ENCODE results near the gene GRID1. TPM values are rescaled to one million over a fixed set of nuclear protein-coding genes. Genes with fewer than 3 reads are reported as not detected.

Gene GRID1
- total RNA-seq, 1 donor from 2014 or later = 0.75 TPM

GRCh38 chr10:86234107-86234506 is 132.5 kb downstream of the GRID1 start:
- Mint-ChIP-seq H3K4me3 (ENCODE audit: unreplicated experiment) (no peak overlapping the region), H3K27ac (ENCODE audit: unreplicated experiment) (no peak overlapping the region), H3K36me3 (ENCODE audit: low read depth, unreplicated experiment) (peaks cover 7% of the 10 kb centered on the region), H3K4me1 (ENCODE audit: low read depth, unreplicated experiment) (peaks cover 9% of the 10 kb centered on the region), H3K27me3 (ENCODE audit: low read depth, unreplicated experiment) (peaks cover 2% of the 10 kb centered on the region), H3K9me3 (ENCODE audit: unreplicated experiment) (peaks cover 6% of the 10 kb centered on the region)
- Histone ChIP-seq H3K27me3 (ENCODE audit: insufficient read depth, low read length) (no peaks in the 10 kb centered on the region), H3K4me2 (ENCODE audit: low read length) (no peak overlapping the region), H3K9ac (ENCODE audit: low read length) (no peak overlapping the region), H4K20me1 (ENCODE audit: insufficient read depth, low read length) (no peaks in the 10 kb centered on the region), H2AFZ (ENCODE audit: low read depth, low read length) (no peak overlapping the region), H3K79me2 (ENCODE audit: insufficient read depth, low read length) (no peaks in the 10 kb centered on the region), H3K9me3 (ENCODE audit: insufficient read depth, low read depth, low read length) (no peaks in the 10 kb centered on the region), H3K4me3 (ENCODE audit: insufficient read depth, low read depth, low read length) (no peak overlapping the region), H3K36me3 (ENCODE audit: insufficient read depth, low read length) (no peaks in the 10 kb centered on the region), H3K27ac (ENCODE audit: low read depth, low read length) (no peak overlapping the region), H3K4me1 (ENCODE audit: insufficient read depth, low read length) (peaks cover 2% of the 10 kb centered on the region)
- no peak for DNase-seq (ENCODE audit: low read depth)
- FAIRE-seq = no peak
- TF ChIP-seq EZH2 (IDR thresholded peaks at IDR 0.05; ENCODE audit: insufficient read depth, low read length) (no peak), CTCF (IDR thresholded peaks at IDR 0.05; ENCODE audit: insufficient read depth, low read depth, low read length) (no peak)

- H2AFZ ChIP-seq (ENCODE audit: low read depth, low read length) = no peak overlapping the region
- H4K20me1 ChIP-seq (ENCODE audit: insufficient read depth, low read length) = no peaks in the 10 kb centered on the region
- H3K27ac Mint-ChIP-seq (ENCODE audit: unreplicated experiment) = no peak overlapping the region
- no peak overlapping the region for H3K27ac ChIP-seq (ENCODE audit: low read depth, low read length)
- no peak for FAIRE-seq
- H3K36me3 Mint-ChIP-seq (ENCODE audit: low read depth, unreplicated experiment) = peaks cover 7% of the 10 kb centered on the region
- peaks cover 6% of the 10 kb centered on the region for H3K9me3 Mint-ChIP-seq (ENCODE audit: unreplicated experiment)
- TF ChIP-seq CTCF (IDR thresholded peaks at IDR 0.05; ENCODE audit: insufficient read depth, low read depth, low read length) = no peak
- no peak for TF ChIP-seq EZH2 (IDR thresholded peaks at IDR 0.05; ENCODE audit: insufficient read depth, low read length)
- H3K27me3 Mint-ChIP-seq (ENCODE audit: low read depth, unreplicated experiment) = peaks cover 4% of the 10 kb centered on the region
- no peak overlapping the region for H3K4me2 ChIP-seq (ENCODE audit: low read length)
- H3K36me3 ChIP-seq (ENCODE audit: insufficient read depth, low read length) = no peaks in the 10 kb centered on the region
- no peaks in the 10 kb centered on the region for H3K9me3 ChIP-seq (ENCODE audit: insufficient read depth, low read depth, low read length)
- H3K4me3 ChIP-seq (ENCODE audit: insufficient read depth, low read depth, low read length) = no peak overlapping the region
- H3K4me3 Mint-ChIP-seq (ENCODE audit: unreplicated experiment) = no peak overlapping the region
- H3K4me1 Mint-ChIP-seq (ENCODE audit: low read depth, unreplicated experiment) = peaks cover 9% of the 10 kb centered on the region
- DNase-seq (ENCODE audit: low read depth) = no peak
- no peak overlapping the region for H3K9ac ChIP-seq (ENCODE audit: low read length)
- H3K27me3 ChIP-seq (ENCODE audit: insufficient read depth, low read length) = no peaks in the 10 kb centered on the region
- H3K79me2 ChIP-seq (ENCODE audit: insufficient read depth, low read length) = no peaks in the 10 kb centered on the region
- H3K4me1 ChIP-seq (ENCODE audit: insufficient read depth, low read length) = peaks cover 2% of the 10 kb centered on the region
These were observed 133.5 kb downstream of the GRID1 start for GRCh38 chr10:86233131-86233530.

DNA sequence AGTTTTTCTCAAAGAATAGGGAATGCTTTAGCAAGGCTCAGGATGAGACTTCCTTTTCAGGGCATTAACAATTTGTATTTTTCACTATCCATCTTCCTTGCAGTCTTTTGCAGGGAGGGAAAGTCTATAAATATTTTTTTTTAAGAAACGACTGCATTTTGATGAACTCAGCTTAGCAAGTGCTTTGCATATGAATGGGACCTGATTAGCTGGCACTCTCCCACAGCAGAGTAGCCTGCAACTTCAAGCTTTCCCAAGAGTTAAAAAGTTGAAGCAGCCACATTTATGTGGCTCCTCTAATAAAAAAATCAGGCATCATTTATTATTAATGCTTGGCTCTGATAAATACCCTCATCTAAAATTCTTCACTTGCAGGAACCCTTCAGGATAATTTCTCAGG is 134.0 kb downstream of the GRID1 start:
- H2AFZ ChIP-seq (ENCODE audit: low read depth, low read length) = no peak overlapping the region
- no peaks in the 10 kb centered on the region for H3K36me3 ChIP-seq (ENCODE audit: insufficient read depth, low read length)
- no peaks in the 10 kb centered on the region for H3K27me3 ChIP-seq (ENCODE audit: insufficient read depth, low read length)
- no peak overlapping the region for H3K9ac ChIP-seq (ENCODE audit: low read length)
- Mint-ChIP-seq H3K4me3 (ENCODE audit: unreplicated experiment) (no peak overlapping the region), H3K27ac (ENCODE audit: unreplicated experiment) (no peak overlapping the region), H3K9me3 (ENCODE audit: unreplicated experiment) (peaks cover 3% of the 10 kb centered on the region), H3K4me1 (ENCODE audit: low read depth, unreplicated experiment) (peaks cover 9% of the 10 kb centered on the region), H3K27me3 (ENCODE audit: low read depth, unreplicated experiment) (peaks cover 4% of the 10 kb centered on the region), H3K36me3 (ENCODE audit: low read depth, unreplicated experiment) (peaks cover 5% of the 10 kb centered on the region)
- no peak for DNase-seq (ENCODE audit: low read depth)
- no peak overlapping the region for H3K27ac ChIP-seq (ENCODE audit: low read depth, low read length)
- no peak for FAIRE-seq
- H3K4me1 ChIP-seq (ENCODE audit: insufficient read depth, low read length) = peaks cover 2% of the 10 kb centered on the region
- H3K4me2 ChIP-seq (ENCODE audit: low read length) = no peak overlapping the region
- no peak for TF ChIP-seq EZH2 (IDR thresholded peaks at IDR 0.05; ENCODE audit: insufficient read depth, low read length)
- no peak for TF ChIP-seq CTCF (IDR thresholded peaks at IDR 0.05; ENCODE audit: insufficient read depth, low read depth, low read length)
- no peaks in the 10 kb centered on the region for H3K9me3 ChIP-seq (ENCODE audit: insufficient read depth, low read depth, low read length)
- H3K79me2 ChIP-seq (ENCODE audit: insufficient read depth, low read length) = no peaks in the 10 kb centered on the region
- no peak overlapping the region for H3K4me3 ChIP-seq (ENCODE audit: insufficient read depth, low read depth, low read length)
- no peaks in the 10 kb centered on the region for H4K20me1 ChIP-seq (ENCODE audit: insufficient read depth, low read length)
